NCI-H128 (cell line): ENCODE measurements around the gene KCTD12.
"Not testable (repeated sequence)": the region's sequence is repeated elsewhere in the genome, so short reads cannot be mapped to it uniquely, and the experiment has no call there.

Experiments used
- DNase-seq: peaks from one replicate; lab custom pipeline; 2025; ENCODE audit not compliant: unreplicated experiment; lab: John Stamatoyannopoulos, UW

The KCTD12 gene

GRCh38 chr13:76886292-76887075 is at the start of gene KCTD12:
TSS of gene KCTD12 (minus strand) at chr13:76886405. CDS start at chr13:76886148, 257 bp downstream.
- peak; percentile 6 for DNase-seq

GRCh38 chr13:76934671-76935070 is 48.5 kb upstream of the KCTD12 start:
- no peak for DNase-seq

- DNase-seq, result no peak
These were observed 45.9 kb upstream of the KCTD12 start for GRCh38 chr13:76932076-76932475.

GRCh38 chr13:76929851-76930374 is 43.7 kb upstream of the KCTD12 start:
- DNase-seq, result no peak

- no peak for DNase-seq
These were observed 43.1 kb upstream of the KCTD12 start for GRCh38 chr13:76929320-76929719.

DNA sequence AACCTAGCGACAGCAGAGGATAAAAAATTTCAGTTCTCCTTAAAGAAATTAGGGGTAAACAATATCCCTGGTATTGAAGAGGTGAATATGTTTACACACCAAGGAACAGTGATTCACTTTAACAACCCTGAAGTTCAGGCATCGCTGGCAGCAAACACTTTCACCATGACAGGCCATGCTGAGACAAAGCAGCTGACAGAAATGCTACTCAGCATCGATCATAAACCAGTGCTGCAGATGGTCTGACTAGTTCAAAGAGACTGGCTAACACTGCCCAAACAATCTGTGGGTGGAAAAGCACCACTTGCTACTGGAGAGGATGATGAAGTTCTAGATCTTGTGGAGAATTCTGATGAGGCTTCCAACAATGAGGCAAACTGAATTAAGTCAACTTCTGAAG is 42.3 kb upstream of the KCTD12 start:
- no peak for DNase-seq

DNA sequence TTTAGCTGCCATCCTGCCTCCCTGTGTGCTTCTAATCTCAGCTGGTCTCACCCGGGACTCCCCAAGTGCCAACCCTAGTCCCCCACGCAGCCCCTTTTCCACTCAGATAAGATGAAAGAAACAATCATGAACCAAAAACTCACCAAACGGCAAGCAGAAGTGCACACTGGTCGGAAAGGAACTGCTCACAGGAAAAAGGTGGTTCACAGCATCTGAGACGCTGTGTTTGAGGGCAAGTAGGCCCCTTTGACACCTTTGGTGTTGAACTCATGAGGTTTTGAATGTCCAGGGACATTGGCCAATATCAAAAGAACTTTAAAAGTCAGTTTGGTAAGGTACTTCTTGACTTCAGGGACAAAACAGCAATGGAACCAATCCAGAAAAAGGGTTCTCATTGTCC is 41.8 kb upstream of the KCTD12 start:
- no peak for DNase-seq

- no peak for DNase-seq
These were observed 38.9 kb upstream of the KCTD12 start for GRCh38 chr13:76925115-76925514.

- no peak for DNase-seq
These were observed 35.3 kb upstream of the KCTD12 start for GRCh38 chr13:76921516-76921915.

GRCh38 chr13:76917755-76918481 is 31.7 kb upstream of the KCTD12 start:
- not testable (repeated sequence) for DNase-seq

DNA sequence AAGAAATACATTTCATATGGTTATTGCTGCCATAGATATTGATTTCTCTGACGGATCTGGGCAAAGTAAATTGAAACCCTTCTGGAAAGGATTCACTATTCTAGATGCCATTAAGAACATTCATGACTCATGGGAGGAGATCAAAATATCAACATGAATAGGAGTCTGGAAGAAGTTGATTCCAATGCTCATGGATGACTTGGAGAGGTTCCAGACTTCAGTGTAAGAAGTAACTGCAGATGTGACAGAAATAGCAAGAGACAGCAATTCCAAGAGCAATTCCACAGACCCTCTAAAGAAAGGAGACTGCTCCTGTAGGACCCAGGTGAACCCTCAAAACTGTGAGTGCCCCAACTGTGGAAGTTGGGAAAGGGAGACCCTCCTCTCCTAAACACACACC is 30.9 kb upstream of the KCTD12 start:
- DNase-seq, result no peak

DNA sequence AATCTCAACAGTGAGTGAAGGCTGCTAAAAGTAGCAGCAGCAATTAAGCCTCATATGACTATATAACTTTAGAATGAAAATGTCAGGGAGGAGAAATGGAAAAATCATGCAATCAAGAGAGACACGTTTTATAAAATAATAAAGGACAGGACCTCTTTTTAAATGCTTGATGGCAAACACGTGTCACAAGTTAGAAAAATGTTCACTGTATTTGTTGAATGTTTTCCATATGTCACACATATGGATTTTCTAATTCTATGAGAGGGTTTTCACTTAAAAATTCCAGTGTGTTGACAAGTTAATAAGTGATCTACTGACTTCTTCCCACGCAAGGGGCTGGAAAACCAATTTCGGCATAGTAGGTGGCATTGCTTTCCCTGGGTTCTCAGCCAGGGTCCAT is 27.7 kb upstream of the KCTD12 start:
- DNase-seq, result no peak

DNA sequence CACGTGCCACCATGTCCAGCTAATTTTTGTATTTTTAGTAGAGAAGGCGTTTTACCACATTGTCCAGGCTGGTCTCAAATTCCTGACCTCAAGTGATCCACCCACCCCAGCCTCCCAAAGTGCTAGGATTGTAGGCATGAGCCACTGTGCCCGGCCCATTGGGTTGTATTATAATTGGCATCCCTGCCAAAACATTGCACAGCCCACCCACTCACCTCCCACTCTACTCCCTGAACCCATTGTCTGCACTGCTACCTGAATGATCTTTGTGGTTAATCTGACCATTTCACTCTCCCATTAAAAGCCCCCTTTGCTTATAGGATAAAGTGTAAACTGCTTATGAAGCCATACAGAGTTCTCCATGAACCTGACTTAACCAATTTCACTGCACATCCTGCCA is 26.3 kb upstream of the KCTD12 start:
- no peak for DNase-seq

DNA sequence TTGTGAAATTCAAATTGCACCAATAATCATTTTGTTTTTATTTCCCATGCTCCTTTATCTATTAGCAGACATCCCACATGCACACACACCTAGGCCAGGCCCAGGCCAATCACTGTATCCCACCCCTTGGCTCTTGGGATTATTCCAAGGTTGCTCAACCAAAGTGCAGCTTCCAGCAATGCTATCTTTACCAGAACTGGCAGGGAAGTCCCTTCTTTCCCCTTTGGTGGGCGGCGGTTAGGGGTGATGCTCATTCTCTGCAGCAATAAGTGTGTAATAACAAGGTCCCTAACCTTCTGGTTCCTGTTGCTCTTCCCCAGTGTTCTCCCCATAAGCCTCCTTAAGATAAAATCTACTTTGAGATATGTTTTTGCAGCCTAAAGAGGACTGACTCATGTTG is 18.3 kb upstream of the KCTD12 start:
- no peak for DNase-seq

GRCh38 chr13:76903544-76904162 is 17.4 kb upstream of the KCTD12 start:
- peak; percentile 15 for DNase-seq

DNA sequence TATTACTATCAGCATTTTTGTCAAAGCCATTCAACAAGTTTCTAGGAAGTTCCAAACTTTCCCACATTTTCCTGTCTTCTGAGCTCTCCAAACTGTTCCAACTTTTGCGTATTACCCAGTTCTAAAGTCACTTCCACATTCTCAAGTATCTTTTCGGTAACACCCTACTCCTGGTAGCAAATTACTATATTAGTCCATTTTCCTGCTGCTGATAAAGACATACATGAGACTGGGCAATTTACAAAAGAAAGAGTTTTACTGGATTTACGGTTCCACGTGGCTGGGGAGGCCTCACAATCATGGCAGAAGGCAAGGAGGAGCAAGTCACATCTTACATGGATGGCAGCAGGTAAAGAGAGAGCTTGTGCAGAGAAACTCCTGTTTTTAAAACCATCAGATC is 12.9 kb upstream of the KCTD12 start:
- not testable (repeated sequence) for DNase-seq

DNA sequence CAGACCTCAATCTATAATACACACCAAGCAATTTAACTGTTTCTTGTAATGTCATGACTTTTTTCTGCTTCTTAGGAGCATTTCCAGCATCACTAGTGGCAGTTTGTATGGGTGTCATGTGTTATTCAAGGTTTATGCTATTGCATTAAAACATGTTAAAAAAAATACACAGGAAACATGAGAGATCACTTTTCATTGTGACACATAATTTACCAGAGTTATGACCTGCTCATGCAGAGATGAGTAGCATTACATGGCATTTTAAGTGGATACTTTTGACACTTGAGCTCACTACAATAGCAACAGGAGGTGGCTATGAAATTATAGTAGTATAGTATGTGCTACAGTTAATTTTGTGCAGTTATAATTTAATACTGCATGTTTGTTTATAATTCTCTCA is 11.0 kb upstream of the KCTD12 start:
- DNase-seq, result peak; percentile 42

GRCh38 chr13:76894401-76895110 is 8.4 kb upstream of the KCTD12 start:
- DNase-seq, result no peak

- no peak for DNase-seq
These were observed 6.3 kb upstream of the KCTD12 start for GRCh38 chr13:76892488-76892887.

DNA sequence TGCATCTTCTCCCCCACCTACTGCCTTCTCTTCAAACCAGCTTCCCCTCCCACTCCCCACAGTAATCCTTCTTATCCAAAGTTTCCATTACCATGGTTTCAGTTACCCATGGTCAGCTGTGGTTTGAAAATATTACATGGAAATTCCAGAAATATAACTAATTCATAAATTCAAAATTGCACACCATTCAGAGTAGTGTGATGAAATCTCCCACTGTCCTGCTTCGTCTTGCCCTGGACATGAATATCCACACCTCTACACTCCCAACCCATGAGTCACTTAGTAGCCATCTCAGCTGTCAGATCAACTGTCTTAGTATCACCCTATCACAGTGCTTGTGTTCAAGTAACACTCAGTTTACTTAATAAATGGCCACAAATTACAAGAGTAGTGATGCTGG is 3.8 kb upstream of the KCTD12 start:
- DNase-seq, result no peak

GRCh38 chr13:76889254-76889653 is 3.0 kb upstream of the KCTD12 start:
- DNase-seq, result no peak
